NCI-H345 (cell line): ENCODE measurements around the gene LRRC47.

Experiments
- DNase-seq: peaks from one replicate; lab custom pipeline; 2025; lab: John Stamatoyannopoulos, UW

LRRC47 gene

GRCh38 chr1:3747522-3747848, 48.8 kb downstream of the LRRC47 start:
- no peak for DNase-seq

GRCh38 chr1:3746830-3747521, 49.3 kb downstream of the LRRC47 start:
- peak; percentile 94 for DNase-seq

- peak; percentile 40 for DNase-seq
These were observed 49.9 kb downstream of the LRRC47 start for GRCh38 chr1:3746389-3746829.

- no peak for DNase-seq
These were observed 50.5 kb downstream of the LRRC47 start for GRCh38 chr1:3745590-3746381.

- no peak for DNase-seq
These were observed 51.2 kb downstream of the LRRC47 start for GRCh38 chr1:3745071-3745470.

DNA sequence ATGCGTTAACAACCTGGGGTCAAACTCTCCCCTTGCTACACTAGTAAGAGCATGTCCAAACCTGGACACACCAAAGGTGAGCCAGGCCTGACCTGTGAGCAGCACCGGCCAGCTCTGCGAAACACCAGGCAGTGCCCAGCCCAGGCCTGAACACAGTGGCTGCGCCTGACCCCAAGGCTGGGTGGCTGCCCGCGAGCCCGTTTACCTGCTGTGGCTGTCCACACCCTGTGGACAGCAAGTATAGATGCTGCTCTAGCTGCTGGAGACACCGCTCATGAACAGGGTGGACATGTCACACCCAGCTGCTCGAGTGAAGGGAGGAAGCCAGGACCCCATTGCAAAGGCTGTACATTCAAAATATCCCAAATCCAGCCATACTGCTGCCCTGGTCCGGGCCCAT, 51.7 kb downstream of the LRRC47 start:
- DNase-seq: no peak

DNA sequence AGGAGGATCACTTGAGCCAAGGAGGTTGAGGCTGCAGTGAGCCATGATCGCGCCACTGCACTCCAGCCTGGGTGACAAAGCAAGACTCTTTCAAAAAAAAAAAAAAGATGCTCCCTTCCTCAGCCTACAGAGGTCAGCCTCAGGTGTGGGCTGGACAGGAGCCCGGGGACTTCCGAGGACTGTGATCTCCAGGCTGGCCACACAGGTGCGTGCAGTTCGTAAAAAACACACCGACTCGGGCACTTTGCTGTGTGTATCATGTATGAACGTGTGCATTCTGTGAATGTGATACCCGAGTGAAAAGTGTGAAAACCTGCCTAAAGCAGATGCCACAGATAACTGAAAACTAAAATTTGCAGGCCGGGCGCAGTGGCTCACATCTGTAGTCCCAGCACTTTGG, 52.5 kb downstream of the LRRC47 start:
- DNase-seq: no peak

DNA sequence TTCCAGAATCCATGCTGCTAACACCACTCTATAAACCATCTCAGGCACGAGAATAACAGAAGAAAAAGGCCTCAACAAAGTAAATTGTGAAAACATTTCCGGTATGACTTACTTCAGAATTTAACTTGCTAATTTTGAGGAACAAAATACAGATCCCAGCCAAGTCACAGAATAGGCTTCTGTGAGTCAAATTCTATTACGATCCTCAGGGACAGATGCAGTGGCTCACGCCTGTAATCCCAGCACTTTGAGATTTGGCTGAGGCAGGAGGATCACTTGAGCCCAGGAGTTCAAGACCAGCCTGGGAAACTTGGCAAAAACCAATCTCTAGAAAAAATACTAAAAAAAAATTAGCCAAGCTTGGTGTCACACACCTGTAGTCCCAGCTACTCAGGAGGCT, 52.9 kb downstream of the LRRC47 start:
- no peak for DNase-seq

- DNase-seq: no peak
These were observed 53.6 kb downstream of the LRRC47 start for GRCh38 chr1:3742439-3743298.

DNA sequence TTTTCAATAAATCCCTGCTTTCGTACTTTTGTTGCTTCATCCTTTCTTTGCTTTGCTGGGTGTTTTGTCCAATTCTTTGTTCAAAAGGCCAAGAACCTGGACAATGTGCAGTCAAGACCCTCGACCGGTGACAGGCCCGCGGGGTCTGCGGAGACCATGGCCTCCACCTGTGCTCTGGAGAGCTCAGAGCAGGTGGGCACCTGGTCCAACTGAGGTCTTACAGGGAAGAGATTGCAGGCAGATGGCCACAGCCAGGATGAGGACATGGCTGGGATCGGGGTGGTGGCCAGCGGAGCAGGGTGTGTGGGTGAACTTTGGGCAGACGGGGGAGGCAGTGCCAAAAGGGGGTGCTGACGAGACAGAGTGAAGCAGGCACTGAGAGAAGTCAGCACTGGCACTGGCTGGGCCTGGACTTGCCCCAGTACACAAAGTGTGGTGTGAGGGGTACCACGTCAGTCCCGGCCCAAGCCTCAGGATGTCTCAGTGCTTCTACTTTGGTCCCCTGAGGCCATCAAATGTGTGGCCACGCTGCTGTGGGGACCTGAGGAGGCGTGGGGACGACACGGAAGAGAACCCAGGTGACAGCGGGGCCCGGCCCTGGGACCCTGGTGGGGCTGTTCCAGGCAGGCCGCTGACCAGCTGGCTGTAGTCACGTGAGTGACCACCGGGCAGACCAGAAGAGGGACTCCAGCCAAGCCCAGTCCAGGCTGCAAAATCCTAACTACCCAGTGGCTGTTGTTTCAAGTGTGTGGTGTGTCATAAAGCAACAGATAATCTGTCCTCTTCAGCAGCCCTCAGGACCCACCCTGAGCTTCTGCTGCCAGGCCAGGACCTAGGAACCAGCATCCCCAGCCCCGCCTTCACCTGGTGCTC, 54.5 kb downstream of the LRRC47 start:
- no peak for DNase-seq

- no peak for DNase-seq
These were observed 55.5 kb downstream of the LRRC47 start for GRCh38 chr1:3740752-3741151.

DNA sequence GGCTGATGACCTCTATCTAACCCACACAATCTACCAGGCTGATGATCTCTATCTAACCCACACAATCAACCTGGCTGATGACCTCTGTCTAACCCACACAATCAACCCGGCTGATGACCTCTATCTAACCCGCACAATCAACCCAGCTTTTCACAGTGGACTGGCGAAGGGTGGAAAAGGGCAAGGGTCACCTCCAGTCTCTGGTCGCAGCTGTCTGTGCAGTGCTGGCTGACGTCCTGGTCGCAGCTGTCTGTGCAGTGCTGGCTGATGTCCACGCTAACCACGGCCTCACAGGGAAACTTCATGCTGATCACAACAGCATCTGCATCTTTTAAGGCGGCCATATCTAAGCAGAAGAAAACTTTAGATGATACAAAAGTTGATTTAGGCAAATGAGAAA, 56.3 kb downstream of the LRRC47 start:
- no peak for DNase-seq

GRCh38 chr1:3738943-3739342, 57.4 kb downstream of the LRRC47 start:
- DNase-seq: no peak

GRCh38 chr1:3736708-3737107, 59.6 kb downstream of the LRRC47 start:
- no peak for DNase-seq

DNA sequence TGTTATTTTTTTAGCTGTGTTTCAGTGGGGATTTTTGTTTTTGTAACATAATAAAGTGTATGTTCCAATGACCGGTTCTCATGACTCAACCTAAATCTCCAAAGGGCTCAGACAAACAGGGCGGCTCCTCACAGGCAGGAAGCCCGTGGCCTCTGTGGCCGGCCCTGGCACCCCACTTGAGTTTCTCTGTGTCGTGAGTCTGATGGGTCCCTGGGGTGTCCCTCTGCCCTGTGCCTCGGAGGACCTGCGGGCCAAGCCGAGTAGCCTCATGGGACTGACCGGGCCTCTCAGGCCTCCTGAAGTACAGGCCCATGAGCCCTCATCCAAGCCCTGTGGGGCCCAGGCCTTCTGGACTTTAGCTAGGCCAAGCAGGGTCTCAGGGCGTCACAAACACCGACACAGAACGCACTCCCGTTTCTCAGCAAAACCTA, 60.2 kb downstream of the LRRC47 start:
- DNase-seq: no peak

- no peak for DNase-seq
These were observed 60.6 kb downstream of the LRRC47 start for GRCh38 chr1:3735688-3736087.

DNA sequence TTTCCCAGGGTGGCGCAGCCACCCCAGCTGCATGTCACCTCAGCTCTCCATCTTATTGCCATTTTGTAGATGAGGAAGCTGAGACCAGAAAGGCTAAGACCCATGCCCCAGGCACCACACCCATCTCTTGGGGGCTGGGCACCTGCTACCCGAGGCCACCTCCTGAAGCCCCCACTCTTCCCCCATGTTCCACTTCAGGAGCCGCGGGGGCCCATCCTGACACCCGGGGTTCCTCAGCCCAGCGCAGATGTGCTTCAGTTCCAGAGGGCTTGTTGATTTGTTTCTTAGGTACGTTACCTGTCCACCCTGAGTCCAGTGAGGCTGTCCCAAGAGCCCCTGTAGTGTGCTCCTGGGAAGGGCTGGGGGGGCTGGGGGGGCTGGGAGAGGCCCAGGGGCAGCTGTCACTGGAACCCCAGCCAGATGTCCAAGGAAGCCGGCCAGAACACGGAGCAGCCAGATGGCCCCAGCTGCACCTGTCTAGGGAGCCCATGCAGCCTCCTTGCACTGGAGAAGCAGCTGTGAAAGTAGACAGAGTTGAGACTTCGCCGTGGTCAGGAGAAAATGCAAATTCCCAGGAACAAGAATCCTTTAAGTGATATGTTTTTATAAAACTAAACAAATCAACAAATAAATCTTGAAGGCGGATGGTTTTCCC, 61.1 kb downstream of the LRRC47 start:
- no peak for DNase-seq

DNA sequence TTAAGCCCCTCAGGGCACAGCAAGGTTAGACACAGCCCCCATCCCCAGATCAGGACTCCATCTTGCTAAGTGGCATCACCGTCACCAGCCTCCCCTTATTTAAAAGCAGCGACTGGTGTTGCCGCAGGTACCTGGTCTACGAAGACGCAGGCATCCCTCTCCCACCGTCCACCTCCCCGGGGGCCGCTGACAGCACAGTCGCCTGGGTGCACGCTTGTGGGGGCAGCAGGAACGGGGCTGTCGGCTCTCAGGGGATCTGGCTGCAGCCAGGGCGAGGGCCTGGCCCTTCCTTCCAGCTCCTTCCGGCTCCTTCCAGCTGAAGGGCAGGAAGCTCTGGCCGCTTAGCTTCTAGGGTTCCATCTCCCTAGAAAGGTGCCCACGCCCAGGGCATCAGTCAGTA, 61.7 kb downstream of the LRRC47 start:
- no peak for DNase-seq

DNA sequence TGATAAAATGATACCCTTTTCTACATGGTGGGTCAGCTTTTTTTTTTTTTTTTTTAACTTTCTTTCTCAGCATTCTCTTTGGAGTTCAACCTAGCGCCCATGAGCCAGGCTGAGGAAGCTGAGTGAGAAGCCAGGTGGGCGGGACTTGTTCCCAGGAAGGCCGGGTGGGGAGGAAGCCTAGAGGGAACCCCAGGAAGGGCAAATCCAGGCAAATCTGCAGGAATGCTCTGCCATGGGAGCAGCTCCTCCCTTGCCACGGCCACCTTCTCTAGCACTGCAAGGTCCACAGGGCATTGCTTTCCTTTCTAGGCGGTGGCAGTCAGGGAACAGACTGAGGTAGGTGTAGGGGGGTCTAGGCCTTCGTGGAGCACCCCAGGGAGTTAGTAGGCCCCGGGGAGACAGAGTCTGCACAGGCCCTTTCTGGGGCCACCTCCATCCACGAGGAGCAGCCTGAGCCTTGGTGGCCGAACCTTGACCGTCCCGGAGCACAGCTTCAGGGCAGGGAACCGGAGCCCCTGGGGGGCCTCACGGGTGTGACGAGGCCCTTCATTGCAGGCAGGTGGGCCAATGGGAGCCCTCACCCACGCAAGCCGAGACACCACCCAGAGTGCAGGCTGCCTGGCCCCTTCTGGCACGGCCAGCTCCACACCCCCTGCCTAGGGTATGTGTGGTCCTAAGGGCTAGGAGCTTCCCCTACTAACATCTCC, 62.3 kb downstream of the LRRC47 start:
- no peak for DNase-seq

DNA sequence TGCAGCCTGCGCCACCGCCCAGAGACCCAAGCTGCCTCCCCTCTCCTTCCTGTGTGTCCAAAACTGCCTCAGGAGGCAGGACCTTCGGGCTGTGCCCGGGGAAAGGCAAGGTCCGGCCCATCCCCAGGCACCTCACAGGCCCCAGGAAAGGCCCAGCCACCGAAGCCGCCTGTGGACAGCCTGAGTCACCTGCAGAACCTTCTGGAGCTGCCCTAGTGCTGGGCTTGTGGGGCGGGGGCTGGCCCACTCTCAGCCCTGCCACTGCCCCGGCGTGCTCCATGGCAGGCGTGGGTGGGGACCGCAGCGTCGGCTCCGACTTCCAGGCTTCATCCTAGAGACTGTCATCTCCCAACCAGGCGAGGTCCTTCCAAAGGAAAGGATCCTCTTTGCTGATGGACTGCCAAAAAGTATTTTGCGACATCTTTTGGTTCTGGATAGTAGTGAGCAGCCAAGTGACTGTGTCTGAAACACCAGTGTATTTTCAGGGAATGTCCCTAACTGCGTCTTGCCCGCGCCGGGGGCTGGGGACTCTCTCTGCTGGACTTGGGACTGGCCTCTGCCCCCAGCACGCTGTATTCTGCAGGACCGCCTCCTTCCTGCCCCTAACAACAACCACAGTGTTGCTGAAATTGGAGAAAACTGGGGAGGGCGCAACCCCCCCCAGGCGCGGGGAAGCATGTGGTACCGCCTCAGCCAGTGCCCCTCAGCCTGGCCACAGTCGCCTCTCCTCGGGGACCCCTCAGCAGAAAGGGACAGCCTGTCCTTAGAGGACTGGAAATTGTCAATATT, 63.0 kb downstream of the LRRC47 start:
- no peak for DNase-seq
